Upper lobe of left lung (tissue), 4 donors: ENCODE data around the gene ABCA13.

Experiments used
- CTCF ChIP-seq, 6 experiments: fragments of 450-650 bp in 4 of 6; fragments of 200-600 bp in 2 of 6; sonication (generic) in 2 of 6; IDR thresholded peaks; one replicate each; pipeline ENCODE4 v1.5.1; 2016 to 2019; ENCODE audit warnings: antibody characterized with exemption in 6 of 6
- EP300 ChIP-seq, 4 donors: sonication (generic); formaldehyde crosslinking; IDR thresholded peaks; one replicate each; pipeline ENCODE4 v1.5.1; 2017; ENCODE audit warnings: antibody characterized with exemption in 4 of 4, control low read depth in 2 of 4
- POLR2A ChIP-seq, 4 donors: fragments of 450-650 bp; IDR thresholded peaks; one replicate each; pipeline ENCODE4 v1.5.1; 2016 to 2017; ENCODE audit warnings: antibody characterized with exemption in 4 of 4, mild to moderate bottlenecking in 2 of 4
- POLR2AphosphoS5 ChIP-seq, 2 donors: sonication (generic); formaldehyde crosslinking; IDR thresholded peaks; one replicate each; pipeline ENCODE4 v1.5.1; 2017; ENCODE audit warnings: antibody characterized with exemption in 2 of 2

- TF ChIP-seq POLR2A (IDR thresholded peaks at IDR 0.05) (no peak), CTCF (IDR thresholded peaks at IDR 0.05) (no peak), POLR2AphosphoS5 (IDR thresholded peaks at IDR 0.05) (no peak), EP300 (IDR thresholded peaks at IDR 0.05) (no peak)
These were observed 489.1 kb downstream of the ABCA13 start for GRCh38 chr7:48660306-48660870.
